Head of caudate nucleus (tissue), 42 donors: ENCODE data around the gene TIMM13.
A peak's percentile ranks its signal among the peaks of the same experiment; 100 is the strongest.

Experiments used
- DNase-seq, 42 donors: peaks; one replicate each; pipeline versions ENCODE4 v3.0.0 to v3.0.0-alpha.2; 2020 to 2021; ENCODE audit warnings: mixed read lengths in 7 of 42
- intact Hi-C: fragments of 100-400 bp; cut with DNase I; formaldehyde crosslinking; loops from one replicate; pipeline ENCODE4 v1.15.0; 2022

TIMM13 gene

GRCh38 chr19:2457394-2458037 is 30.1 kb upstream of the TIMM13 start:
- no peak for DNase-seq
- intact Hi-C loops: no loop called here

GRCh38 chr19:2455851-2456570 is 28.6 kb upstream of the TIMM13 start:
- peak in 3 of 42 donors; percentile 21 to 35 (median 31) for DNase-seq
- intact Hi-C loops: no loop called here

DNA sequence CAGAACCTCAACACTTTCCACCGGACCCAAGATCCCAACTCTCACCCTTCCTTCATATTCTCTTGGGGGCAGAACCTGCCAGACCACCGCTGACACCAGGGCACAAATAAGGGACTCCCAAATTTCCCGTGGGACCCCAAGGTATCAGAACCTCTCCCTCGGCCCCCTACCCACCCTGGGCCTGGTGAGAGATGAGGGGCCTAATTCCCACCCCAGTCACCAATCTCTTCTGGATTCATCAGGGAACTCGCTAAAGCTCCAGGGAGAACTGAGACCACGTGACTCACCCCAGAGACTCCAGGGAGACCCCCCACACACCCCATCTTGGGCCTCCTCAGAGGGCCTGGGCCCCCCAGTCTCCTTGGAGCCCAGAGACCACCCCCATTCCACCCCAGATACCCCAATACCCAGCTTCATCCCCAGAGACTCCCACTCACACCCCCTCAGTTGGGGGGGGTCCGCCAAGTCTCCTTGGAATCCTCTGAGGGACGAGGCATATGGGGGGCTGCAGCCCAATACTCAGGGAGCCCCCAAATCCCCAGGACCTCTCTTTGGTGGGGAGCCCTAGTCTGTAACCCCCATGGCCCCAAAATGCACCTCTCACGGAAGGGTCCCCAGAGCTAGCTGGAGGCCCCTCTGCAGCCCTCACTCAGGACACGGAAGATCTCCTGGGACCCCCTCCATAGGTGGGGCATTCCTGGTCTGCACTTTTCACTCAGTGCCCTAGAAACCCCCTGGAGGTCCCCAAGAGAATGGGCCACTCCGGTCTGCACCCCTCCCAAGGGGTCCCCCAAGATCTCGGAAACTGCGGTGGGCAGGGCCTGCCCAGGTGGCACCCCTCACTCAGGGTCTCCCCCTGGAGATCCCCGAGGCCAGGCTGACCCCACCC is 27.8 kb upstream of the TIMM13 start:
- no peak for DNase-seq
- intact Hi-C loops: no loop called here

GRCh38 chr19:2454199-2454961 is 27.0 kb upstream of the TIMM13 start:
- no peak for DNase-seq
- intact Hi-C loops: no loop called here

- intact Hi-C loops: no loop called here
- no peak for DNase-seq
Observed at GRCh38 chr19:2453431-2454025, 26.1 kb upstream of the TIMM13 start.

DNA sequence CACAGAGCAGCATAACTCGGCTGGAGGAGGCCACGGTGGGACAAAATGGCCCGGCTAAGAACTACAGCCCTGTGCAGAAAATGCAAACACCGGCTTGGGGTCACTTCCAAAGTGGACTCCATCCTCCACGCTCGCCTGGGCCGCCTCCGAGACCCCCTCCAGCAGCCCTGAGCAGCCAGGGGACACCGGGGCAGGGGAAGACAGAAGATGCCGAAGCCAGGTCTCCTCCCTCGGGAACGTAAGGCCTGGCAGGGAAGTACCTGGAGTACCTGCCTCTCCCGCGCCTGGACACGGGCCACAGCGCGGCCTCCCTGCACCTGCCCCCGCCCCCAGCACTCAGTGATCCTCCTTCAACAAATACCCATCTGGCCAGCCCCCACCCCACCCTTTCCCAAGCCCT is 24.4 kb upstream of the TIMM13 start:
- intact Hi-C loops: no loop called here

GRCh38 chr19:2451138-2451537 is 23.8 kb upstream of the TIMM13 start:
- intact Hi-C loops: no loop called here

More for the DNA sequence above, 24.4 kb upstream of the TIMM13 start:
- DNase-seq: no peak

DNA sequence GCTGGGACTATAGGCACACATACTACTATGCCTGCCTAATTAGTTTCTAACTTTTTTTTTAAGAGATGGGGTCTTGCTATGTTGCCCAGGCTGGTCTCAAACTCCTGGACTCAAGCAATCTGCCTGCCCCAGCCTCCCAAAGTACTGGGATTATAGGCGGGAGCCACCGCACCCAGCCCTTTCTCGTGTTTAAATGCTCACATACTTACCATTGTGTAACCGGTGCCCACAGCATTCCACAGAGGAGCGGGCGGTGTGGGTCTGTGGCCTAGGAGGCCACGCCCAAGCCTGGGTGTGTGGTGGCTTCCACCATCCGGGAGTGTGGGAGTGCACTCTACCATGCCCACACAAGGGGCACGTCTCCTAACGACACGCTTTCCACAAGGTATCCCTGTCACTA is 21.6 kb upstream of the TIMM13 start:
- no peak for DNase-seq
- intact Hi-C loops: no loop called here

More at GRCh38 chr19:2451138-2451537, 23.8 kb upstream of the TIMM13 start:
- DNase-seq: no peak

- no peak for DNase-seq
- intact Hi-C loops: no loop called here
Observed at GRCh38 chr19:2446381-2446780, 19.0 kb upstream of the TIMM13 start.

DNA sequence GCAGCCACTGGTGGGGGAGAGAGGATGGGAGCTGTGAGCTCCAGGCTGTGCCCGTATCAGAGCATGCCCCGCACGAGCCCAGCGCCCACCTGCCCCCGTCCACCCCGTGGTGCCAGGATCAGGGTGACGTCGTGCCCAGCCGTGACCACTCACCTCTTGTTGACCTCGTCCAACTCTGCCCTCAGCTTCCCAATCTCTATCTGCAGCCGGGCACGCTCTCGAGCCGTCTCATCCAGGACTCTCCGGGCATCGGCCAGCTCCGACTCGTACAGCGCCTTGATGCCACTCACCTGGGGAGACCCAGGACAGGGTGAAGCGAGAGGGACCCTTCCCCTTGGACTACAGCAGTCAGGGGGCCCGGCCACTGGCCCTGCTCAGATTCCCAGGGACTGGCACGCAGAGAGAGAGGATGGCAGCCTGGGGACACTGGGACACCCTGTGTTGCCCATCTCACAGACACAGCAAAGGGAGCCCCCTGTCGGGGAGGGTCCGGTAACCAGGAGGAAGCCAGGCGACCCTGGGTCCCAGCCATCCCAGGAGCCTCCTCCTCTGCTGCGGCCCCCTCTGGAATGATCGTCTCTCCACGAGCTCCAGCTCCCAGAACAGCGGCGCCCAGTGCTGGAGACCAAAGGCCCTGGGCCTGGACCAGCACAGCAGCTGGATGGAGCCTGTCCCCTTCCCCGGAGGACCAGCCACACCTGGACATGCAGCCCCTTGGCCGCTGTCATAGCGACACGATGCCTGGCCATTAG is 17.0 kb upstream of the TIMM13 start:
- intact Hi-C loops: no loop called here
- no peak for DNase-seq

DNA sequence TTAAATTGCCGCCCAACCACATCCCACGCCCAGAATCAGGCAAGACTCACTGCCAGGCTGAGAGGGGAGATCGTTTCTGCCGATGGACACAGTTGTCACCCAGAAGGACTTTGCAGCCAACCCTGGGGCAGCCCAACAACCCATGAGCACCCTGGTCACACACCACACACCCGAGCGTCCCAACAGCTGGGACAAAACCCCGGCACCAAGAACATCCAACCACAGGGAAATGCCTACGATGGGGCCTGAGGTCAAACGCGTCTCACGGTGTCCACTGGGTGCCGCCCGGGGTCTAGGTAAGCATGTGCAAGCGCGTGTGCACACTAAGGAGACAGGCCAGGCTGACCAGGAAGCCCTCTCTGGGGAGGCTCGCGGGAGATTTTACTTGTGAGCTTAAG is 16.4 kb upstream of the TIMM13 start:
- intact Hi-C loops: no loop called here

DNA sequence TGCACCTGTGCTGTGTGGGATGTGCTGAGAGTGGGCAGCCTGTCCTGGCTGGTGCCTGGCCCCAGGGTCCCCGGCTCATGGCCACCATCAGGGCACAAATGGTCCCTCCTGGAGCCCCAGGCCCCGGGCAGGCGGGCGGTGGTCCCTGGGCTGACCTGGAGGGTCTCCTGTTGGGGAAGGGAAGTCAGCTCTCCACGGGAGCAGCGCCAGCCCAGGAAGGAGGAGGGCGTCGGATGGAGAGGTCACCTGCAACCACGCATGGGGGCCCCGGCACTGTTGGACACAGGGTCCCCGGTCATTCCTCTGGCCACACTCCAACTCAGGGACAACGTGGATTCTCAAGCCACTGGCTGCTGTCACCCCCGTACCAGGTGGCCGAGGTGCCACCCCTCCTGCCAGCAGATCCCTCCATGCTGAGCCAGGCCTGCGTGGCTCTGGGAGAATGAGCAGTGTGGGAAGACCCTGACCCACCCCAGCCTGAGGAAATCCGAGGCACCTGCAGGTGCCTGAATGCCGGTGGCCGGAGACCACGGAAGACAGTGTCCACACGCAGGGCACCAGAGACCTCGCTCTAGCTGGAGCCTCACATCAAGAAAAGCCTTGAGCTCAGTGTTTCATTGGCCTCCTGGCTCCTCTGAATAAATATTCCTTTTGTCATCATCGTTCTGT is 15.9 kb upstream of the TIMM13 start:
- DNase-seq: no peak
- intact Hi-C loops: no loop called here

More for the DNA sequence above, 16.4 kb upstream of the TIMM13 start:
- DNase-seq: no peak

GRCh38 chr19:2441096-2441752 is 13.8 kb upstream of the TIMM13 start:
- DNase-seq: no peak
- intact Hi-C loops: no loop called here

DNA sequence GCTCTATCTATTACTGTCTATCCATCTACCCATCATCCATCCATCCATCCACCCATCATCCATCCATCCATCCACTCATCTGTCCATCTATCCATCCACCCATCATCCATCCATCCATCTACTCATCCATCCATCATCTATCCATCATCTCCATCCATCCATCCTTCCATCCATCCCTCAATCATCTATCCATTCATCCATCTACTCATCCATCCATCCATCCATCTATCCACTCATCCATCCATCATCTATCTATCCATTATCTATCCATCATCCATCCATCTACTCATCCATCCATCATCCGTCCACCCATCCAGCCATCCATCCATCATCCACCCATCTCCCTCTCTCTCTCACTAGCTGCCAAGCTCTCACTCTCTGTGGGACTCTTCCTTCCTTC is 13.1 kb upstream of the TIMM13 start:
- intact Hi-C loops: no loop called here
- no peak for DNase-seq

GRCh38 chr19:2438178-2438577 is 10.8 kb upstream of the TIMM13 start:
- no peak for DNase-seq
- intact Hi-C loops: no loop called here

- DNase-seq: no peak
- intact Hi-C loops: no loop called here
Observed at GRCh38 chr19:2436926-2437325, 9.5 kb upstream of the TIMM13 start.

DNA sequence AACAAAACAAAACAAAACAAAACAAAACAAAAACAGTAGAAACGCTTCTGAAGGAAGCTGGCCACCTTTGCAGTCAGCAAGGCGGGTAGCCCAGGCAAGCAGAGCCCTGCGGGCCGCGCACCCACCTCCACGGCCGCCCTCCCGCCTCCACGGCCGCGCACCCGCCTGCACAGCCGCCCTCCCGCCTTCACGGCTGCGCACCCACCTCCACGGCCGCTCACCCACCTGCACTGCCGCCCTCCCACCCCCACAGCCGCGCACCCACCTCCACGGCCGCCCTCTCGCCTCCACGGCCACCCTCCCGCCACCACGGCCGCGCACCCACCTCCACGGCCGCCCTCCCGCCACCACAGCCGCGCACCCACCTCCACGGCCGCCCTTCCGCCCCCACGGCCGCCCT is 9.0 kb upstream of the TIMM13 start:
- DNase-seq: no peak
- intact Hi-C loops: no loop called here
